ENCODE measurements around the gene RAC3.

RAC3 gene

GRCh38 chr17:82016875-82017459 lies 14.5 kb upstream of the RAC3 start:
- no peaks in the 10 kb centered on the region for H3K27me3 ChIP-seq (ENCODE audit: insufficient read depth, low read length, poor library complexity)
- ATAC-seq (ENCODE audit: insufficient read depth, low read depth) (no peak), DNase-seq (no peak)
- H3K9me3 ChIP-seq (ENCODE audit: insufficient read depth, low read length, severe bottlenecking): no peaks in the 10 kb centered on the region
- TF ChIP-seq EZH2 (IDR thresholded peaks at IDR 0.05; ENCODE audit: borderline replicate concordance, low read depth, low read length, severe bottlenecking) (no peak), CTCF (IDR thresholded peaks at IDR 0.05; ENCODE audit: borderline replicate concordance, extremely low read depth, low read length, poor library complexity, severe bottlenecking) (no peak)
- H3K4me3 ChIP-seq (ENCODE audit: low read depth in 1 of 2, low read length in 2 of 2): no peak overlapping the region
- peaks cover 20% of the 10 kb centered on the region for H3K4me1 ChIP-seq (ENCODE audit: insufficient read depth, low read length)
- H4K20me1 ChIP-seq (ENCODE audit: insufficient read depth, low read length): peaks cover 31% of the 10 kb centered on the region
- no peak overlapping the region for H2AFZ ChIP-seq (ENCODE audit: low read depth, low read length)
- no peak overlapping the region for H3K27ac ChIP-seq (ENCODE audit: low read length)
- H3K36me3 ChIP-seq (ENCODE audit: insufficient read depth, low read length): peaks cover 31% of the 10 kb centered on the region
- no peak overlapping the region for H3K4me2 ChIP-seq (ENCODE audit: insufficient read depth, low read length)
- no peak overlapping the region for H3K9ac ChIP-seq (ENCODE audit: low read depth, low read length)
- H3K79me2 ChIP-seq (ENCODE audit: insufficient read depth, low read length): peaks cover 22% of the 10 kb centered on the region

- Histone ChIP-seq H3K79me2 (ENCODE audit: insufficient read depth, low read length) (peaks cover 29% of the 10 kb centered on the region), H3K4me3 (ENCODE audit: low read depth in 1 of 2, low read length in 2 of 2) (no peak overlapping the region), H3K9me3 (ENCODE audit: insufficient read depth, low read length, severe bottlenecking) (no peaks in the 10 kb centered on the region), H2AFZ (ENCODE audit: low read depth, low read length) (no peak overlapping the region), H3K9ac (ENCODE audit: low read depth, low read length) (no peak overlapping the region), H3K27ac (ENCODE audit: low read length) (no peak overlapping the region), H3K36me3 (ENCODE audit: insufficient read depth, low read length) (peaks cover 31% of the 10 kb centered on the region), H3K4me2 (ENCODE audit: insufficient read depth, low read length) (no peak overlapping the region), H4K20me1 (ENCODE audit: insufficient read depth, low read length) (peaks cover 35% of the 10 kb centered on the region), H3K27me3 (ENCODE audit: insufficient read depth, low read length, poor library complexity) (no peaks in the 10 kb centered on the region), H3K4me1 (ENCODE audit: insufficient read depth, low read length) (peaks cover 22% of the 10 kb centered on the region)
- TF ChIP-seq CTCF (IDR thresholded peaks at IDR 0.05; ENCODE audit: borderline replicate concordance, extremely low read depth, low read length, poor library complexity, severe bottlenecking) (no peak), EZH2 (IDR thresholded peaks at IDR 0.05; ENCODE audit: borderline replicate concordance, low read depth, low read length, severe bottlenecking) (no peak)
- DNase-seq (no peak), ATAC-seq (ENCODE audit: insufficient read depth, low read depth) (no peak)
Observed at GRCh38 chr17:82017612-82018151, 13.8 kb upstream of the RAC3 start.

- no peak overlapping the region for H3K9ac ChIP-seq (ENCODE audit: low read depth, low read length)
- no peak overlapping the region for H3K4me2 ChIP-seq (ENCODE audit: insufficient read depth, low read length)
- H3K79me2 ChIP-seq (ENCODE audit: insufficient read depth, low read length): peaks cover 30% of the 10 kb centered on the region
- no peak overlapping the region for H3K4me3 ChIP-seq (ENCODE audit: low read depth in 1 of 2, low read length in 2 of 2)
- no peaks in the 10 kb centered on the region for H3K9me3 ChIP-seq (ENCODE audit: insufficient read depth, low read length, severe bottlenecking)
- H3K27me3 ChIP-seq (ENCODE audit: insufficient read depth, low read length, poor library complexity): no peaks in the 10 kb centered on the region
- TF ChIP-seq EZH2 (IDR thresholded peaks at IDR 0.05; ENCODE audit: borderline replicate concordance, low read depth, low read length, severe bottlenecking) (no peak), CTCF (IDR thresholded peaks at IDR 0.05; ENCODE audit: borderline replicate concordance, extremely low read depth, low read length, poor library complexity, severe bottlenecking) (no peak)
- no peak overlapping the region for H3K27ac ChIP-seq (ENCODE audit: low read length)
- H3K36me3 ChIP-seq (ENCODE audit: insufficient read depth, low read length): peaks cover 31% of the 10 kb centered on the region
- no peak for DNase-seq
- H3K4me1 ChIP-seq (ENCODE audit: insufficient read depth, low read length): peaks cover 22% of the 10 kb centered on the region
- H2AFZ ChIP-seq (ENCODE audit: low read depth, low read length): no peak overlapping the region
- H4K20me1 ChIP-seq (ENCODE audit: insufficient read depth, low read length): peaks cover 35% of the 10 kb centered on the region
- no peak for ATAC-seq (ENCODE audit: insufficient read depth, low read depth)
Observed at GRCh38 chr17:82018152-82018988, 13.1 kb upstream of the RAC3 start.

All from DND-41 (cell line).